HCT116 (cell line): ENCODE measurements around the gene ALCAM. TPM values are rescaled to one million over a fixed set of nuclear protein-coding genes. Genes with fewer than 3 reads are reported as not detected.

Experiments
- ATAC-seq: fragments of 200-7000 bp; cut with Tn5 transposase; 2 replicates; pipeline ENCODE4 v1.9.1; 2020; ENCODE audit warnings: mild to moderate bottlenecking, moderate library complexity
- BruUV-seq: library from RNA; stranded (reverse); fragments of 400-500 nt; replicated peaks from 2 replicates; lab custom pipeline; 2021; lab: Mats Ljungman, UMichigan
- CTCF ChIA-PET: fragments of 300-600 bp; sonication (Branson Sonifier 250); formaldehyde crosslinking; loops from one replicate; lab custom pipeline; 2021; ENCODE audit warnings: antibody characterized with exemption; lab: Charles Lee
- POLR2A ChIA-PET: fragments of 300-600, 350-600 bp; sonication (Branson Sonifier 250); formaldehyde crosslinking; loops from one replicate; lab custom pipeline; 2021; ENCODE audit warnings: antibody characterized with exemption; lab: Charles Lee
- RAD21 ChIA-PET, 2 experiments: fragments of 300-600 bp; sonication (Branson Sonifier 250); formaldehyde crosslinking; loops; one replicate each; lab custom pipeline; 2023; ENCODE audit warnings: low total read pairs in 2 of 2; ENCODE audit not compliant: uncharacterized antibody in 2 of 2, unreplicated experiment in 2 of 2, low non-redundant PET in 1 of 2; lab: Charles Lee
- DNase-seq: peaks from one replicate; pipeline ENCODE4 v3.0.0-alpha.2; 2010; ENCODE audit warnings: low read depth, low spot score
- H2AFZ ChIP-seq: fragments of 200-600 bp; shearing (Covaris generic), sonication (generic); 2 replicates; pipeline ENCODE4 v1.6.1; 2017; ENCODE audit warnings: low read depth, mixed run types, mixed read lengths, antibody characterized with exemption, low read length; ENCODE audit not compliant: poor library complexity, severe bottlenecking
- H3K27ac ChIP-seq: 2 replicates; pipeline ENCODE4 v1.5.1; 2012; ENCODE audit warnings: low read depth, low read length
- H3K27me3 ChIP-seq: fragments of 200-600 bp; sonication (generic); 2 replicates; pipeline ENCODE4 v1.6.1; 2016; ENCODE audit warnings: mixed run types, low read length, mixed read lengths; ENCODE audit not compliant: insufficient read depth
- H3K36me3 ChIP-seq, 2 experiments: fragments of 200-500 bp in 1 of 2; fragments of 200-600 bp in 1 of 2; sonication (Bioruptor generic) in 1 of 2; sonication (generic) in 1 of 2; 2 replicates each; pipeline versions ENCODE4 v1.5.1 to v1.6.1; 2014 to 2016; ENCODE audit warnings: low read length in 2 of 2, inconsistent platforms in 1 of 2, mixed read lengths in 1 of 2, mixed run types in 1 of 2; ENCODE audit not compliant: insufficient read depth in 2 of 2, control insufficient read depth in 1 of 2
- H3K4me1 ChIP-seq, 2 experiments: fragments of 200-600 bp in 1 of 2; sonication (generic) in 1 of 2; 2 replicates each; pipeline versions ENCODE4 v1.5.1 to v1.6.1; 2012 to 2017; ENCODE audit warnings: low read length in 2 of 2, inconsistent platforms in 1 of 2, mild to moderate bottlenecking in 1 of 2, mixed read lengths in 1 of 2, mixed run types in 1 of 2, moderate library complexity in 1 of 2; ENCODE audit not compliant: insufficient read depth in 2 of 2, control insufficient read depth in 1 of 2
- H3K4me2 ChIP-seq: fragments of 200-600 bp; sonication (generic); 2 replicates; pipeline ENCODE4 v1.6.1; 2017; ENCODE audit warnings: mixed run types, low read length, mixed read lengths
- H3K4me3 ChIP-seq, 2 experiments: fragments of 200-600 bp in 1 of 2; sonication (generic) in 1 of 2; replicated peaks in 1 of 2; 2 replicates each; pipeline ENCODE4 v1.5.1; 2011 to 2016; ENCODE audit warnings: low read length in 2 of 2, control low read depth in 1 of 2, low read depth in 1 of 2, mild to moderate bottlenecking in 1 of 2, mixed read lengths in 1 of 2, mixed run types in 1 of 2
- H3K79me2 ChIP-seq: fragments of 200-600 bp; sonication (generic); 2 replicates; pipeline ENCODE4 v1.6.1; 2017; ENCODE audit warnings: mild to moderate bottlenecking, mixed run types, low read length, moderate library complexity, mixed read lengths; ENCODE audit not compliant: insufficient read depth
- H3K9ac ChIP-seq: fragments of 200-600 bp; sonication (generic); 2 replicates; pipeline ENCODE4 v1.6.1; 2016; ENCODE audit warnings: low read length, mixed read lengths
- H3K9me2 ChIP-seq: fragments of 200-600 bp; sonication (generic), shearing (Covaris generic); 2 replicates; pipeline ENCODE4 v1.6.1; 2017; ENCODE audit warnings: mixed run types, mild to moderate bottlenecking, moderate library complexity; ENCODE audit not compliant: insufficient read depth
- H3K9me3 ChIP-seq, 2 experiments: fragments of 200-500 bp in 1 of 2; fragments of 200-600 bp in 1 of 2; sonication (Bioruptor generic) in 1 of 2; sonication (generic) in 1 of 2; 2 replicates each; pipeline ENCODE4 v1.6.1; 2014 to 2017; ENCODE audit warnings: low read length in 2 of 2, mixed read lengths in 2 of 2, inconsistent platforms in 1 of 2, low read depth in 1 of 2, mild to moderate bottlenecking in 1 of 2, mixed run types in 1 of 2, moderate library complexity in 1 of 2; ENCODE audit not compliant: control insufficient read depth in 1 of 2, insufficient read depth in 1 of 2
- H4K20me1 ChIP-seq: fragments of 200-600 bp; sonication (generic), shearing (Covaris generic); 2 replicates; pipeline ENCODE4 v1.6.1; 2017; ENCODE audit warnings: mixed run types, mild to moderate bottlenecking, moderate library complexity; ENCODE audit not compliant: insufficient read depth
- ATF3 ChIP-seq: IDR thresholded peaks from 2 replicates; pipeline ENCODE4 v1.6.1; 2012
- EGR1 ChIP-seq: IDR thresholded peaks from 2 replicates; pipeline ENCODE4 v1.6.1; 2012; ENCODE audit warnings: low read depth
- EZH2 ChIP-seq: fragments of 200-600 bp; sonication (generic); IDR thresholded peaks from 2 replicates; pipeline ENCODE4 v1.6.1; 2017; ENCODE audit warnings: antibody characterized with exemption, mixed run types
- EZH2phosphoT487 ChIP-seq: fragments of 200-600 bp; IDR thresholded peaks from 2 replicates; pipeline ENCODE4 v1.6.1; 2018; ENCODE audit warnings: antibody characterized with exemption, borderline replicate concordance
- JUND ChIP-seq: IDR thresholded peaks from 2 replicates; pipeline ENCODE4 v1.6.1; 2012
- POLR2A ChIP-seq: IDR thresholded peaks from 2 replicates; pipeline ENCODE4 v1.7.0; 2011; ENCODE audit warnings: borderline replicate concordance; ENCODE audit not compliant: insufficient read depth, insufficient read length; ENCODE audit errors: extremely low read depth
- RAD21 ChIP-seq: IDR thresholded peaks from 2 replicates; pipeline ENCODE4 v1.6.1; 2012; ENCODE audit warnings: low read depth, mild to moderate bottlenecking
- REST ChIP-seq: IDR thresholded peaks from 2 replicates; pipeline ENCODE4 v1.6.1; 2012; ENCODE audit warnings: low read depth
- SIN3A ChIP-seq: IDR thresholded peaks from 2 replicates; pipeline ENCODE4 v1.6.1; 2012; ENCODE audit warnings: low read depth
- SP1 ChIP-seq: IDR thresholded peaks from 2 replicates; pipeline ENCODE4 v1.6.1; 2012; ENCODE audit warnings: low read depth
- SRF ChIP-seq: IDR thresholded peaks from 2 replicates; pipeline ENCODE4 v1.6.1; 2012; ENCODE audit warnings: low read depth
- TCF7L2 ChIP-seq: IDR thresholded peaks from 2 replicates; pipeline ENCODE4 v1.7.0; 2011; ENCODE audit warnings: borderline replicate concordance, inconsistent platforms; ENCODE audit not compliant: insufficient read depth, insufficient read length; ENCODE audit errors: extremely low read depth
- ZFX ChIP-seq: fragments of 450-650 bp; IDR thresholded peaks from 2 replicates; pipeline ENCODE4 v1.6.1; 2017
- intact Hi-C: fragments of 100-400 bp; cut with micrococcal nuclease; formaldehyde crosslinking; loops from 2 replicates; pipeline ENCODE4 v1.10.0; 2022
- total RNA-seq: library from RNA; stranded (reverse); gene quantifications from one replicate; pipeline ENCODE4 v1.2.1, GENCODE V29; 2021; ENCODE audit not compliant: unreplicated experiment

Gene ALCAM
- total RNA-seq, 1 experiment from 2014 or later = 56.7 TPM

GRCh38 chr3:105559856-105560255 is 193.1 kb downstream of the ALCAM start:
- no peak for ATAC-seq
- no peak overlapping the region for H3K4me3 ChIP-seq
- no peaks in the 10 kb centered on the region for H3K36me3 ChIP-seq
- intact Hi-C loops = no loop called here
- no peak overlapping the region for H2AFZ ChIP-seq
- no peaks in the 10 kb centered on the region for H3K27me3 ChIP-seq
- ChIA-PET POLR2A (no interaction called here), RAD21 (no interaction called here), CTCF (no interaction called here)
- no peaks in the 10 kb centered on the region for H4K20me1 ChIP-seq
- no TSS peak for BruUV-seq
- no peaks in the 10 kb centered on the region for H3K9me2 ChIP-seq
- H3K4me1 ChIP-seq = no peaks in the 10 kb centered on the region
- TF ChIP-seq RAD21 = no peak
- no peak for TF ChIP-seq EZH2
- no peak for TF ChIP-seq SRF
- TF ChIP-seq EGR1 = no peak
- TF ChIP-seq SIN3A = no peak
- no peak for TF ChIP-seq ZFX
- TF ChIP-seq POLR2A = no peak
- TF ChIP-seq SP1 = no peak
- TF ChIP-seq EZH2phosphoT487 = no peak
- TF ChIP-seq TCF7L2 = no peak
- no peak for TF ChIP-seq ATF3
- TF ChIP-seq REST = no peak
- TF ChIP-seq JUND = no peak
- H3K27ac ChIP-seq = no peak overlapping the region
- H3K9me3 ChIP-seq = no peaks in the 10 kb centered on the region
- H3K79me2 ChIP-seq = no peaks in the 10 kb centered on the region
- no peak for DNase-seq
- H3K4me2 ChIP-seq = no peak overlapping the region
- H3K9ac ChIP-seq = no peak overlapping the region
